Mucosa of descending colon (tissue), 3 donors: ENCODE results near the gene LRP10. TPM values are rescaled to one million over a fixed set of nuclear protein-coding genes. Genes with fewer than 3 reads are reported as not detected.

Source experiments
- ATAC-seq: fragments of 200-7000 bp; cut with Tn5 transposase; one replicate; pipeline ENCODE4 v1.9.1; 2020; ENCODE audit warnings: mild to moderate bottlenecking, moderate library complexity
- DNase-seq, 3 donors: peaks; one replicate each; pipeline ENCODE4 v3.0.0-alpha.2; 2020
- H3K36me3 ChIP-seq: fragments of 200-600 bp; one replicate; pipeline ENCODE4 v1.8.0; 2021; ENCODE audit warnings: low read depth, mild to moderate bottlenecking
- H3K4me1 ChIP-seq: fragments of 200-600 bp; one replicate; pipeline ENCODE4 v1.8.0; 2021; ENCODE audit warnings: low read depth, mild to moderate bottlenecking
- H3K4me3 ChIP-seq: fragments of 200-600 bp; one replicate; pipeline ENCODE4 v1.8.0; 2021; ENCODE audit warnings: mild to moderate bottlenecking
- H3K9me3 ChIP-seq: fragments of 200-600 bp; one replicate; pipeline ENCODE4 v1.8.0; 2021; ENCODE audit warnings: mild to moderate bottlenecking
- CTCF ChIP-seq: fragments of 200-600 bp; IDR thresholded peaks from one replicate; pipeline ENCODE4 v1.8.0; 2022; ENCODE audit warnings: antibody characterized with exemption, mild to moderate bottlenecking
- intact Hi-C, 2 donors: fragments of 100-400 bp; cut with DNase I in 1 of 2; cut with micrococcal nuclease in 1 of 2; formaldehyde crosslinking; loops; one replicate each; pipeline versions ENCODE4 v1.11.0 to v1.11.1; 2022; cut with DNase I, micrococcal nuclease
- total RNA-seq, 3 donors: library from RNA; stranded (reverse); fragmentation: NEBNext Ultra II Directional in 2 of 3; extraction: Animal tissue kit (Norgen Biotek cat#: 25700) in 2 of 3; gene quantifications; one replicate each; pipeline versions ENCODE4 v1.2.1 to v1.2.4, GENCODE V29; 2021 to 2023
- donor health status: DM: no; HTN: no; CAD: no; lungs with moderate emphysema.
- donor health status: DM: no; HTN: no; CAD: no.
- donor health status: DM: no; HTN: yes; CAD: no.

The LRP10 gene
- total RNA-seq, 3 donors from 2014 or later, result 218 to 276 (median 245) TPM

GRCh38 chr14:22829661-22830442 is 41.7 kb upstream of the LRP10 start, which contains the start of gene MRPL52:
Gene MRPL52 (plus strand): TSS chr14:22829887. CDS start chr14:22829913, 26 bp downstream.
- no peak for TF ChIP-seq CTCF
- ATAC-seq (peak; percentile 99), DNase-seq (peak; percentile 92 to 95 (median 95))
- intact Hi-C loops, result no loop called here
- H3K4me3 ChIP-seq, result peak within 1 kb of the TSS; percentile 54
- H3K9me3 ChIP-seq, result no peaks in the 10 kb centered on the region
- H3K36me3 ChIP-seq, result no peaks in the 10 kb centered on the region
- peaks cover 6% of the 10 kb centered on the region for H3K4me1 ChIP-seq

DNA sequence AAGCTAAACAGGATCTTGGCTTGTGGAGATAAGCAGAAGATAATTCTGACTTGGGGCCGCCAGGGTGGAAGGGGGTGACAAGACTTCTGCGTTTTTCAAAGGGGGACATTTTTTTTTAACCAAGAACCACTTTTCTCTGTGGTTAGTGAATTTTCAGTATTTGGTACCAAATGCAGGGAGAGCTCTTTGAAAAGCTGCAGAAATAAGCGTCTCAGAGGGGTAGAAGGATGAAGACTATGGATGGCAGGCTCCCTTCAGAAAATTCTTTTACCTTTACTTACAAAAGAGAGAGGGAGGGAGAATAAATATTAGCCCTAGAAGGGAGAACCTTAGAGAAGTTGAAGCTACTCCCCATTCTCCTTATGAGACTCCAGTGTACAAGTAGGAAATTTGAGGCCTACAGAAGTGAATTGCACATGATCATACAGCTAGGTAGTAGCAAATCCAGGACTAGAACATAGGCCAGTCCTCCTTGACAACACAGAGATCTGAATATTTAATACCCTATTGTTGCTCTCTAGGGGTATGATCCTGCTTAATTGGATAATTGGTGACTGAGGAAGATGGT is 41.0 kb upstream of the LRP10 start:
- H3K4me3 ChIP-seq, result peak overlapping the region; percentile 54
- ATAC-seq, result no peak
- no peaks in the 10 kb centered on the region for H3K36me3 ChIP-seq
- no peak for DNase-seq
- no peaks in the 10 kb centered on the region for H3K9me3 ChIP-seq
- intact Hi-C loops, result no loop called here
- H3K4me1 ChIP-seq, result peaks cover 6% of the 10 kb centered on the region
- no peak for TF ChIP-seq CTCF

- ATAC-seq, result no peak
- H3K36me3 ChIP-seq, result no peaks in the 10 kb centered on the region
- H3K9me3 ChIP-seq, result no peaks in the 10 kb centered on the region
- no peak for DNase-seq
- no peak overlapping the region for H3K4me3 ChIP-seq
- TF ChIP-seq CTCF, result no peak
- peaks cover 8% of the 10 kb centered on the region for H3K4me1 ChIP-seq
- intact Hi-C loops, result no loop called here
Observed at GRCh38 chr14:22835505-22835904, 36.0 kb upstream of the LRP10 start.

GRCh38 chr14:22836301-22837113 is 35.0 kb upstream of the LRP10 start, which contains the start of gene MMP14:
Gene MMP14 (plus strand): TSS chr14:22836585. CDS start chr14:22836818, 233 bp downstream.
- intact Hi-C loops, result no loop called here
- ATAC-seq (peak; percentile 82), DNase-seq (peak; percentile 75 to 81 (median 75))
- H3K4me3 ChIP-seq, result peak within 1 kb of the TSS; percentile 80
- H3K36me3 ChIP-seq, result no peaks in the 10 kb centered on the region
- H3K4me1 ChIP-seq, result peaks cover 5% of the 10 kb centered on the region
- H3K9me3 ChIP-seq, result no peaks in the 10 kb centered on the region
- no peak for TF ChIP-seq CTCF

GRCh38 chr14:22837114-22837749 is 34.3 kb upstream of the LRP10 start:
- intact Hi-C loops, result no loop called here
- peak overlapping the region; percentile 80 for H3K4me3 ChIP-seq
- no peak for TF ChIP-seq CTCF
- DNase-seq, result peak; percentile 62 to 78 (median 70)
- no peaks in the 10 kb centered on the region for H3K9me3 ChIP-seq
- H3K4me1 ChIP-seq, result peaks cover 5% of the 10 kb centered on the region
- H3K36me3 ChIP-seq, result no peaks in the 10 kb centered on the region
- ATAC-seq, result peak; percentile 75
